ENCODE measurements around the gene CDC5L.

GRCh38 chr6:44377971-44378370 lies 9.5 kb upstream of the CDC5L start:
- TF ChIP-seq EZH2 (IDR thresholded peaks at IDR 0.05) (no peak), POLR2AphosphoS5 (IDR thresholded peaks at IDR 0.05; ENCODE audit: borderline replicate concordance, low read depth, low read length) (no peak), FOXP2 (optimal IDR thresholded peaks at IDR 0.05; ENCODE audit: control extremely low read depth, extremely low read length, insufficient read depth) (no peak)

Measured in SK-N-MC (cell line).